Skeletal muscle satellite cell (primary cell): ENCODE data around the gene SCYL1.
"Not testable (repeated sequence)": the region's sequence is repeated elsewhere in the genome, so short reads cannot be mapped to it uniquely, and the experiment has no call there.

ENCODE experiments used
- H3K27me3 ChIP-seq: 2 replicates; pipeline ENCODE4 v1.7.0; 2013; ENCODE audit warnings: low read length; ENCODE audit not compliant: control insufficient read depth, insufficient read depth
- H3K36me3 ChIP-seq: 2 replicates; pipeline ENCODE4 v1.7.0; 2013; ENCODE audit warnings: mild to moderate bottlenecking, control low read depth, low read length; ENCODE audit not compliant: insufficient read depth
- H3K4me1 ChIP-seq: 2 replicates; pipeline ENCODE4 v1.7.0; 2013; ENCODE audit warnings: low read length; ENCODE audit not compliant: control insufficient read depth, insufficient read depth
- H3K4me2 ChIP-seq: 2 replicates; pipeline ENCODE4 v1.7.0; 2013; ENCODE audit warnings: mild to moderate bottlenecking, low read length
- H3K4me3 ChIP-seq: 2 replicates; pipeline ENCODE4 v1.7.0; 2013; ENCODE audit warnings: low read length
- H3K9ac ChIP-seq: 2 replicates; pipeline ENCODE4 v1.7.0; 2013; ENCODE audit warnings: mild to moderate bottlenecking, low read depth, low read length, moderate library complexity
- H3K9me3 ChIP-seq: replicated peaks from 2 replicates; pipeline ENCODE4 v1.7.0; 2013; ENCODE audit warnings: mild to moderate bottlenecking, control low read depth, low read length

Gene SCYL1

GRCh38 chr11:65560555-65561418 is 35.9 kb downstream of the SCYL1 start:
- Histone ChIP-seq H3K9me3 (no peaks in the 10 kb centered on the region), H3K4me2 (peak overlapping the region; percentile 52), H3K36me3 (no peaks in the 10 kb centered on the region), H3K4me1 (peaks cover 50% of the 10 kb centered on the region), H3K9ac (no peak overlapping the region), H3K27me3 (no peaks in the 10 kb centered on the region), H3K4me3 (peak overlapping the region; percentile 8)

- Histone ChIP-seq H3K4me2 (no peak overlapping the region), H3K36me3 (no peaks in the 10 kb centered on the region), H3K27me3 (no peaks in the 10 kb centered on the region), H3K4me3 (no peak overlapping the region), H3K9me3 (no peaks in the 10 kb centered on the region), H3K4me1 (peaks cover 44% of the 10 kb centered on the region), H3K9ac (no peak overlapping the region)
Measured at GRCh38 chr11:65562020-65562419, 37.1 kb downstream of the SCYL1 start.

GRCh38 chr11:65562788-65563187 is 37.9 kb downstream of the SCYL1 start:
- no peak overlapping the region for H3K9ac ChIP-seq
- H3K36me3 ChIP-seq = no peaks in the 10 kb centered on the region
- peaks cover 44% of the 10 kb centered on the region for H3K4me1 ChIP-seq
- no peaks in the 10 kb centered on the region for H3K27me3 ChIP-seq
- no peak overlapping the region for H3K4me2 ChIP-seq
- H3K9me3 ChIP-seq = no peaks in the 10 kb centered on the region
- H3K4me3 ChIP-seq = no peak overlapping the region

GRCh38 chr11:65563601-65564000 is 38.7 kb downstream of the SCYL1 start:
- Histone ChIP-seq H3K4me1 (peaks cover 43% of the 10 kb centered on the region), H3K36me3 (no peaks in the 10 kb centered on the region), H3K9ac (no peak overlapping the region), H3K9me3 (no peaks in the 10 kb centered on the region), H3K27me3 (no peaks in the 10 kb centered on the region), H3K4me3 (no peak overlapping the region), H3K4me2 (no peak overlapping the region)

GRCh38 chr11:65564879-65565559 is 40.1 kb downstream of the SCYL1 start:
- H3K4me3 ChIP-seq, H3K4me2 ChIP-seq, H3K9me3 ChIP-seq, H3K9ac ChIP-seq, H3K27me3 ChIP-seq, H3K36me3 ChIP-seq: not testable (repeated sequence)
- H3K4me1 ChIP-seq = peaks cover 38% of the 10 kb centered on the region

- no peaks in the 10 kb centered on the region for H3K36me3 ChIP-seq
- no peaks in the 10 kb centered on the region for H3K9me3 ChIP-seq
- peak overlapping the region; percentile 22 for H3K9ac ChIP-seq
- H3K27me3 ChIP-seq = no peaks in the 10 kb centered on the region
- peak overlapping the region; percentile 33 for H3K4me2 ChIP-seq
- peaks cover 30% of the 10 kb centered on the region for H3K4me1 ChIP-seq
- no peak overlapping the region for H3K4me3 ChIP-seq
Measured at GRCh38 chr11:65565624-65566453, 41.0 kb downstream of the SCYL1 start.

GRCh38 chr11:65569164-65569972 is 44.5 kb downstream of the SCYL1 start:
- H3K36me3 ChIP-seq = peaks cover 4% of the 10 kb centered on the region
- H3K4me3 ChIP-seq = peak overlapping the region; percentile 98
- peak overlapping the region; percentile 96 for H3K4me2 ChIP-seq
- H3K9me3 ChIP-seq = no peaks in the 10 kb centered on the region
- peak overlapping the region; percentile 92 for H3K9ac ChIP-seq
- no peaks in the 10 kb centered on the region for H3K27me3 ChIP-seq
- H3K4me1 ChIP-seq = peaks cover 45% of the 10 kb centered on the region

GRCh38 chr11:65569973-65570918 is 45.4 kb downstream of the SCYL1 start, which contains the start of gene ZNRD2:
Gene ZNRD2 (plus strand): TSS chr11:65570477. CDS start chr11:65570492, 15 bp downstream.
- Histone ChIP-seq H3K27me3 (no peaks in the 10 kb centered on the region), H3K4me2 (peak within 1 kb of the TSS; percentile 96), H3K9ac (peak within 1 kb of the TSS; percentile 92), H3K4me3 (peak within 1 kb of the TSS; percentile 98), H3K4me1 (peaks cover 53% of the 10 kb centered on the region), H3K36me3 (peaks cover 4% of the 10 kb centered on the region), H3K9me3 (no peaks in the 10 kb centered on the region)

GRCh38 chr11:65571420-65571819 is 46.5 kb downstream of the SCYL1 start:
- Histone ChIP-seq H3K36me3 (peaks cover 4% of the 10 kb centered on the region), H3K4me1 (peaks cover 51% of the 10 kb centered on the region), H3K9ac (peak overlapping the region; percentile 92), H3K4me3 (peak overlapping the region; percentile 98), H3K4me2 (peak overlapping the region; percentile 96), H3K27me3 (no peaks in the 10 kb centered on the region), H3K9me3 (no peaks in the 10 kb centered on the region)

GRCh38 chr11:65571940-65572339 is 47.1 kb downstream of the SCYL1 start:
- Histone ChIP-seq H3K9ac (peak overlapping the region; percentile 92), H3K36me3 (peaks cover 4% of the 10 kb centered on the region), H3K9me3 (no peaks in the 10 kb centered on the region), H3K4me2 (peak overlapping the region; percentile 96), H3K4me1 (peaks cover 55% of the 10 kb centered on the region), H3K4me3 (peak overlapping the region; percentile 76), H3K27me3 (no peaks in the 10 kb centered on the region)
